Stimulated activated CD4-positive, alpha-beta T cell treated with anti-CD3 and anti-CD28 coated beads, Interleukin-1b, Interleukin-23, amount 100 ng/mL, for 1 hour (primary cell): ENCODE measurements around the gene VPS13D.

Experiments used
- DNase-seq, 2 donors: peaks; one replicate each; pipeline ENCODE4 v3.0.0-alpha.2; 2020; ENCODE audit warnings: low read depth in 2 of 2

VPS13D gene

DNA sequence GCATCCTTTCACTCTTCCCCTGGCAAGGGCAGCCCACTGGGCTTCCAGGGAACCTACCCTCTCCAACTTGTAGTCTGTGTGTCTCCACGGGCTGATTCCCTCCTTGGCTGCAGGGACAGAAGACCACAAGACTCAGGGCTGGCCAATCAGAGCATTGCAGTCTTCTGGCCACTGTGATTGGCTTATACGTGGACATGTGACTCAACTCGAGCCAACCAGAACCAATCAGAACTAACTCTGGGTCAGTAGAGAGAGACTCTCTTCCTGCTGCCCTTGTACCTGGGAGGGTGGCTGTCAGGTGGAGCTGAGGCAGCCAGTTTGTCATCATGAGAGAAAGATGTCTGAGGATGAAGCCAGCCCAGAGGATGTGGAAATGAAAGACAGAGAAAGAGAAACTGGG, 324.1 kb downstream of the VPS13D start:
- DNase-seq = no peak

DNA sequence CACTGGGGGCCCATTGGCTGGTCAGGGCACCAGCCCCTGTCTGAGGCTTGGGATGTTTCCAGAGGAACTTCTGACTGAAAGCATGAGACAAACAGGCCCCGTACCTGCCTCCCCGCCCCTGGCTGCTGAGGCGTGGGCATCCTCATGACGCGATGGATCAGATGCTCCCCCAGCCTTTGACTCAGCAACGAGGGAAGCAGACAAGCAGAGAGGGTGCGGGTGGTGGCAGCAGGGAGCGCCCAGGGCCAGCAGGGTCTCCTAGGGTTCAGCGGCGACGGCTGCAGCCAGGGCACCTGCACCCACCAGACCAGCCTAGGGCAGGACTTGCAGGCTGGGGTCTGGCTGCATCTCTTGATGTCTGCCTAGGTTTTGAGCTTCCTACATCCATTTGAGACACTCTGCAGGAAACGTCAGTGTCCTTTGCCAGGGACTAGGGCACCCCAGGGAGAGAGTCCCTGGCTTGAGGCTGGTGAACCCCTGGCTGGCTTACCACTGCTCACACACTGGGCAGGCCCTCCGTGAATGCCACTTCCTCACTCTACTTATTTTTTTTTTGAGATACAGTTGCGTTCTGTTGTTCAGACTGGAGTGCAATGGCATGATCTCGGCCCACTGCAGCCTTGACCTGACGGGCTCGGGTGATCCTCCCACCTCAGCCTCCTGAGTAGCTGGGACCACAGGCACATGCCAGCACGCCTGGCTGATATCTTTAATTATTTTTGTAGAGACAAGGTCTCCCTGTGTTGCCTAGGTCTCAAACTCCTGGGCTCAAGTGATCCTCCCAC, 324.9 kb downstream of the VPS13D start:
- no peak for DNase-seq

DNA sequence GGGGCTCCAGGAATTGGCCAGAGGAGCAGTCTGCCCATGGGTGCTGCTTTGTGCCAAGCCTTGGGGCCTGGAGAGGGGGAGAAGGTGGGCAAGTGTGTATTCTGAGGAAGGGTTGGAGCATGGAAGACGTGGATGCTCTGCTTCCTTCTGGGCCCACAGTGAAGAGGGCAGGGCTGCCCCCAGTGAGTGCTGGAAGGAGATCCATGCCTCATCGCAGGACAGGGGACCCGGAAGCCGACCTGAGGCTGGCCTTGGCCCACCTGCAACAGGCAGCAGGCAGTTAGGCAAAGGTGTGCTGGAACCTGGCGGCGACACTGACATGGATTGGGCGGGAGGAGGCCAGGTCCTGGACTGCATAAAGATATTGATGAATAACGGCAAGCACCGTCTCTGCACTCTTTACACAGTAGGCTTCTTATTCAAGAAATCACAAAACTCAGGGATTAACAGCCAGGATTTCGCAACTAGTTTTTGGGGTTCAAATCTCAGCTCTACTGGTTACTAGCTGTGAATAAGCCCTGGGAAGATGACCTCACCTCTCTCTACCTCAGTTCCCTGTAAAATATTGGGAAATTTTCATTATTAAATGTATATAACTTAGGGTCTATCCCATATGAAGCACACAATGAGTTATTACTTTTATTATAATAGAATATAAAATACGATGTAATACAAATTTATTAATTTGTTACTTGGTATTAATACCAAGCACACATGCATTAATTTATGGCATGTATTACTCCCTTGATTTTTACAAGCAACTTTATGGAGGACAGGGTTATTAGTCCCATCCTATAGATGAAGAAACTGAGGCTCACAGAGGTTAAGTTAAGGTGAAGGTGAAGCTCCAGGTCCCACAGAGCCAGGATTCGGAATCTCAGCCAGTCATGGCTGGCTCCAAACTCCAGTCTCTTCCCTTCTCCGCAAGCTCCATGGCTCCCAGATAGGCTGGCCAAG, 325.9 kb downstream of the VPS13D start:
- DNase-seq = no peak

DNA sequence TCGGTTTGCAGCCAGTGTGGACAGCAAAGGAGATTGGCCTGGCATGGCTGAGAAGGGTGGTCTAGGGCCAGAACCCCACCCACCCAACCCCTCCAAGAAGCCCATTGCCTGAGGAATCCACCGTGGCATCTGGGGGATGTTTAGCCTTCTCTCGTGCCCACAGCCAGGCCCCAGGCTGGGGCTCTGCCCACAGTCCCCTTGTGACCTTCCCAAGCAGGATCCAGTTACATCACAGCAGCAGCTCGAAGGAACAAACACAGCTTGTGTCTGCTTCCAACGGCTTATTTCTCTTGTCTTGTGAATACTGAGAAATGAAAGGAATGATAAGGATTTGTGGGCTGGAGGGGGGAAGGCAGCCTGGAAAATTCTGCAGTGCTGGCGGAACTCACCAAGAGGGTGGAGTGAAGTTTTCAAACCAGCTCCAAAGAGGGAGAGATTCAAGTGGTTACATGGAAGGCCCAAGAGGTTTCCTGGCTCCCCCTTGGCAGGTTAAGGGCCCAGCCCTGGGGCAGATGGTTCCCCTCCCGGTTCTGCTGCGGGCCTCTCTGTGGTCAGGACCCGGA, 326.6 kb downstream of the VPS13D start:
- no peak for DNase-seq

DNA sequence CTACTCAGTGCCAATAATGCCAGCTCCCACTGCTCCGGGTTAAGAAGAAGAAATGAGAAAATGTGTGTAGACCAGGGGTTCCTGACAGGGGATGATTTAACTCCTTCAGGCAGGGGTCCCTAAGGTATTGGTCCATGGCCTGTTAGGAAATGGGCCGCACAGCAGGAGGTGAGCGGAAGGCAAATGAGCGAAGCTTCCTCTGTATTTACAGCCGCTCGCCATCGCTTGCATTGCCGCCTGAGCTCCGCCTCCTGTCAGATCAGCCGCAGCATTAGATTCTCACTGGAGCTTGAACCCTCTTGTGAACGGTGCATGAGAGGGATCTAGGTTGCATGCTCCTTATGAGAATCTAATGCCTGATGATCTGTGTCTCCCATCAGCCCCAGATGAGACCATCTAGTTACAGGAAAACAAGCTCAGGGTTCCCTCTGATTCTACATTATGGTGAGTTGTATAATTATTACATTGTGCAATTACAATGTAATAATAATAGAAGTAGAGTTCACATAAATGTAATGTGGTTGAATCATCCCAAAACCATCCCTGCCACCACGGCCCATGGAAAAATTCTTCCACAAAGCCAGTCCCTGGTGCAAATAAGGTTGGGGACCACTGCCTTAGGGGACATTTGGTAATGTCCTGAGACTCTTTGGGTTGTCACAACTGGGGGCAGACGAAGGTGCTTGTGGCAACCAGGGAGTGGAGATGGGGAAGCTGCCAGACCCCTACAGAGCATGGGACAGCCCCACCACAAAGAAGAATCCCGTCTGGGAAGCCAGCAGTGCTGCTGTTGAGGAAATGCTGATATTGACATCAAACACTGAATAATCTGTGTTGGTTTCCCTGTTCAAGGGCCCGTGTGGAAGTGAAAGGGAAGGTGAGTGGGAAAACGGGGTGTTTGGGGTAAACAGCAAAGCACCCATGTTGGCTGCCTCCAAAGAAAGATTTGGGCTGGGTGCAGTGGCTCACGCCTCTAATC, 327.4 kb downstream of the VPS13D start:
- DNase-seq = no peak

DNA sequence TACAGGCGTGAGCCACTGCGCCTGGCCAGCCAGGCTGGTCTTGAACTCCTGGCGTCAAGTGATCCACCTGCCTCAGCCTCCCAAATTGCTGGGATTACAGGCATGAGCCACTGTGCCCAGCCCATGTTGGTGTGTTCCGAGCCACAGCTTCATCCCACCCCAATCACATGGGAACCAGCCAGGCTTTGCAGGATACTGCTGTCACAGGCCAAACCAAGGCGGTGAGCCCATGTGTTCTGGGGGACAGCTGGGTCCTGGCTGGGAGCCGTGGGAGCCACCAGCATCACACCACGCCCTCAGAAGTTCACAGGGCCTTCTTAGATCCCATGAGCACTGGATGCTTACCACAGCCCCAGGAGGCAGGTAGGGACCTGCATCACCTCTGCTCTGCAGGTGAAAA, 331.3 kb downstream of the VPS13D start:
- DNase-seq = no peak
